Thyroid gland (tissue), 4 donors: Measurements from ENCODE around the gene ETV3L.

Source experiments
- CTCF ChIP-seq, 6 experiments: fragments of 200-600 bp in 3 of 6; fragments of 450-650 bp in 3 of 6; sonication (generic) in 3 of 6; IDR thresholded peaks; one replicate each; pipeline ENCODE4 v1.5.1; 2016 to 2019; ENCODE audit warnings: antibody characterized with exemption in 6 of 6, mild to moderate bottlenecking in 2 of 6, inconsistent platforms in 1 of 6, moderate library complexity in 1 of 6
- POLR2A ChIP-seq, 2 donors: fragments of 450-650 bp; IDR thresholded peaks; one replicate each; pipeline ENCODE4 v1.6.1; 2017; ENCODE audit warnings: antibody characterized with exemption in 2 of 2, mild to moderate bottlenecking in 2 of 2, moderate library complexity in 1 of 2

DNA sequence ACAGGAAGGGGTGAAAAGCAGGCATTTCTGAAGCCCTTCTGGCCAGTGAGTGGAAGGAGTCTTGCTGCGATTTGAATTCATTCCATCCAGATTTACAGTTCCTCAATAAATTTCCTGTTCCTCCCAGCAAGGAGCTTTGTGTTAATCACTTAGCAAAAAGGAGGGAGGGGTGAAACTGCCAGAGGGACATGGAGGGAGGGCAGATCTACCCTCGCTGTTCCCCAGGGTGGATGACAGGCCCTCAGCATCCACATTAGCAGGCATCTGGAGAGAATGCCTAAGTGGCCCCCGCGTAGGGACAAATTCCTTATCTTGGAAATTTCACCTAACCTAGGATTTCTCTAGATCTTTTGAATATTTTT, 37.4 kb upstream of the ETV3L start:
- TF ChIP-seq CTCF (IDR thresholded peaks at IDR 0.05): no peak
- TF ChIP-seq POLR2A (IDR thresholded peaks at IDR 0.05): no peak
